OCI-LY1 (cell line): Measurements from ENCODE around the gene C11orf42.
A peak's percentile ranks its signal among the peaks of the same experiment; 100 is the strongest.

ENCODE experiments used
- H2AFZ ChIP-seq: fragments of 200-600 bp; sonication (generic), shearing (Covaris generic); 2 replicates; pipeline ENCODE4 v1.6.0; 2014; ENCODE audit warnings: antibody characterized with exemption, mild to moderate bottlenecking, low read length
- H3F3A ChIP-seq: fragments of 200-600 bp; sonication (generic), shearing (Covaris generic); 2 replicates; pipeline ENCODE4 v1.6.0; 2014; ENCODE audit warnings: mild to moderate bottlenecking, antibody characterized with exemption, low read length, moderate library complexity; ENCODE audit not compliant: insufficient read depth
- H3K27ac ChIP-seq: fragments of 200-600 bp; sonication (generic); 2 replicates; pipeline ENCODE4 v1.5.1; 2014; ENCODE audit warnings: low read length, mixed run types, mild to moderate bottlenecking, low read depth; ENCODE audit not compliant: poor library complexity, severe bottlenecking
- H3K27me3 ChIP-seq: fragments of 200-600 bp; sonication (generic); 2 replicates; pipeline ENCODE4 v1.6.0; 2014; ENCODE audit warnings: antibody characterized with exemption, mild to moderate bottlenecking, low read length, moderate library complexity; ENCODE audit not compliant: insufficient read depth
- H3K36me3 ChIP-seq: fragments of 200-600 bp; sonication (generic); 2 replicates; pipeline ENCODE4 v1.6.1; 2014; ENCODE audit warnings: mild to moderate bottlenecking, antibody characterized with exemption, low read length, moderate library complexity, mixed read lengths; ENCODE audit not compliant: insufficient read depth
- H3K4me1 ChIP-seq: fragments of 200-600 bp; sonication (generic); 2 replicates; pipeline ENCODE4 v1.5.1; 2014; ENCODE audit warnings: mild to moderate bottlenecking, low read length, moderate library complexity; ENCODE audit not compliant: insufficient read depth, severe bottlenecking
- H3K4me2 ChIP-seq: fragments of 200-600 bp; sonication (generic), shearing (Covaris generic); 2 replicates; pipeline ENCODE4 v1.6.1; 2014; ENCODE audit warnings: low read length
- H3K4me3 ChIP-seq: fragments of 200-600 bp; sonication (generic); 2 replicates; pipeline ENCODE4 v1.5.1; 2014; ENCODE audit warnings: low read length, low read depth, mild to moderate bottlenecking, mixed read lengths; ENCODE audit not compliant: poor library complexity, severe bottlenecking
- H3K79me2 ChIP-seq: fragments of 200-600 bp; shearing (Covaris generic); 2 replicates; pipeline ENCODE4 v1.6.1; 2016; ENCODE audit warnings: mixed run types, low read length, mixed read lengths; ENCODE audit not compliant: insufficient read depth
- H3K9ac ChIP-seq: fragments of 200-600 bp; sonication (generic), shearing (Covaris generic); 2 replicates; pipeline ENCODE4 v1.6.1; 2014; ENCODE audit warnings: mild to moderate bottlenecking, low read length, mixed read lengths
- H3K9me2 ChIP-seq: fragments of 200-600 bp; sonication (generic), shearing (Covaris generic); 2 replicates; pipeline ENCODE4 v1.6.1; 2014; ENCODE audit warnings: low read depth, mild to moderate bottlenecking, low read length, mixed read lengths
- H3K9me3 ChIP-seq: fragments of 200-600 bp; shearing (Covaris generic); 2 replicates; pipeline ENCODE4 v1.6.1; 2014; ENCODE audit warnings: low read length, mixed read lengths
- H4K20me1 ChIP-seq: fragments of 200-600 bp; sonication (generic), shearing (Covaris generic); 2 replicates; pipeline ENCODE4 v1.6.0; 2016; ENCODE audit warnings: mild to moderate bottlenecking, low read length; ENCODE audit not compliant: insufficient read depth
- EZH2 ChIP-seq: fragments of 200-600 bp; sonication (generic), shearing (Covaris generic); IDR thresholded peaks from 2 replicates; pipeline ENCODE4 v1.8.0; 2017; ENCODE audit warnings: borderline replicate concordance, mixed run types, mild to moderate bottlenecking, antibody characterized with exemption, low read length, moderate library complexity, mixed read lengths
- TF ChIP-seq, protein P1 (sequence below): fragments of 200-600 bp; sonication (generic), shearing (Covaris generic); IDR thresholded peaks from 2 replicates; pipeline ENCODE4 v1.5.1; 2017; ENCODE audit warnings: mild to moderate bottlenecking, antibody characterized with exemption, low read length, moderate library complexity, mixed read lengths

Gene C11orf42

DNA sequence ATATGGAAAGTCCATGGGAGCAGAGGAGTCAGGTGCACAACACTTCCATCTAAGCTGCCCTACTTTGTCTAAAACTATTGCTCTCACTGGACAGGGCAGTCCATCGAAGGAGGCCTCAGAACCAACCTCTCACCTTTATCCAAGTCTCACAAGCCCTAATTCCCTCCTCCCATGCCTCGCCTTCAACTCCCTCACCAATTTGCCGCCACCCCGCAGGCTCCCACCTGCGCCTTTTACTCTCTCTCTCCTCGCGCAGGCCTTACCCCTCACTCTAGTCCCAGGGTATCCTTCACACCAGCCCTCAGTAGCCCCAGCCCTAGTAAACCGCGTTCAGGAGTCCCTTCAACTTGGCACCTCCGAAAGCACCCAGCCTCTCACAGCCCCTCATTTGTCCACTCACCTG is 28.6 kb downstream of the C11orf42 start:
- Histone ChIP-seq H3K36me3 (no peaks in the 10 kb centered on the region), H3K9me3 (no peaks in the 10 kb centered on the region), H3F3A (no peaks in the 10 kb centered on the region), H4K20me1 (no peaks in the 10 kb centered on the region), H3K4me3 (peak overlapping the region; percentile 93), H3K27ac (no peak overlapping the region), H3K79me2 (peaks cover 20% of the 10 kb centered on the region), H3K9me2 (no peaks in the 10 kb centered on the region), H3K4me1 (peaks cover 32% of the 10 kb centered on the region), H2AFZ (no peak overlapping the region; the same call in 1 of the 2 replicates), H3K9ac (peak overlapping the region; percentile 89), H3K4me2 (peak overlapping the region; percentile 94), H3K27me3 (no peaks in the 10 kb centered on the region)
- TF ChIP-seq, protein P1, sequence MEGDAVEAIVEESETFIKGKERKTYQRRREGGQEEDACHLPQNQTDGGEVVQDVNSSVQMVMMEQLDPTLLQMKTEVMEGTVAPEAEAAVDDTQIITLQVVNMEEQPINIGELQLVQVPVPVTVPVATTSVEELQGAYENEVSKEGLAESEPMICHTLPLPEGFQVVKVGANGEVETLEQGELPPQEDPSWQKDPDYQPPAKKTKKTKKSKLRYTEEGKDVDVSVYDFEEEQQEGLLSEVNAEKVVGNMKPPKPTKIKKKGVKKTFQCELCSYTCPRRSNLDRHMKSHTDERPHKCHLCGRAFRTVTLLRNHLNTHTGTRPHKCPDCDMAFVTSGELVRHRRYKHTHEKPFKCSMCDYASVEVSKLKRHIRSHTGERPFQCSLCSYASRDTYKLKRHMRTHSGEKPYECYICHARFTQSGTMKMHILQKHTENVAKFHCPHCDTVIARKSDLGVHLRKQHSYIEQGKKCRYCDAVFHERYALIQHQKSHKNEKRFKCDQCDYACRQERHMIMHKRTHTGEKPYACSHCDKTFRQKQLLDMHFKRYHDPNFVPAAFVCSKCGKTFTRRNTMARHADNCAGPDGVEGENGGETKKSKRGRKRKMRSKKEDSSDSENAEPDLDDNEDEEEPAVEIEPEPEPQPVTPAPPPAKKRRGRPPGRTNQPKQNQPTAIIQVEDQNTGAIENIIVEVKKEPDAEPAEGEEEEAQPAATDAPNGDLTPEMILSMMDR, result no peak
- TF ChIP-seq EZH2, result no peak

DNA sequence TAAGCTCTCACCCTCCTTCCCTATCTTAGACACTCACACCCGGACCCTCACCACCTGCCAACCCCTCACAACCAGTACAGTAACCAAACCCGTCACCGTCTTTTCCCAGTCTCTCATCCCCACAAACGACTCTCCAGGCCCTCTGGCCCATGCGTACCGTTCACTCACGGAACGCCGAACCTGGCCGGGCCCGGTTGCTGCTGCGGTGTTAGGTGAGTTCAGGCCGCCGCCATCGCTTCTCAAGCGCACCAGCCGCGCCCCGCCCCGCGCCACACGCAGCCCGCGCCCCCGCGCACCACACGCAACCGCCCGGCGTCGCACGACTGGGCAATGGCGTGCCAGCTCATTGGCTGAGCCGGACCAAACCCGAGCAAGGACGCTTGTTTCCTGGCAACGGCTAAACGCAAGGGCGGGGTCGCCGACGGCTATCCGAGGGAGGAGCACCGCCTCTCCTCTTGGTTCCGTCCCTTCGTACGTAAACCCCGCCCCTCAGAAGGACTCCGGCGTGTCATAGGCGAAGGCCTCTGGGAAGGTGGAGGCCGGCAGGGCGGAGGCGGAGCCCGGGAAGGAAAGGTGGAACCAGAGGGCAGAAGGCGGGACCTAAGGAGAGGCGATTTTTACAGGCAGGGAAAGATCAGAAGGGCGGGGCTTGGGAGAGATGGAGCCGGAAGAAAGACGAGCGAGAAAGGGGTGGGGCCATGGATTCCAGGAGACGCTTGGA is 29.2 kb downstream of the C11orf42 start, which contains the start of gene FHIP1B:
FHIP1B (minus strand) TSS at position 250 of the 721 bp plus-strand sequence. CDS start 10,120 bp downstream, outside the sequence.
- Histone ChIP-seq H4K20me1 (no peaks in the 10 kb centered on the region), H3K27ac (no peak within 1 kb of the TSS), H3K4me1 (peaks cover 32% of the 10 kb centered on the region), H3K27me3 (no peaks in the 10 kb centered on the region), H3F3A (no peaks in the 10 kb centered on the region), H3K9me3 (no peaks in the 10 kb centered on the region), H3K9ac (peak within 1 kb of the TSS; percentile 89), H3K36me3 (no peaks in the 10 kb centered on the region), H3K9me2 (no peaks in the 10 kb centered on the region), H2AFZ (peak within 1 kb of the TSS; percentile 77; the same call in 1 of the 2 replicates), H3K79me2 (peaks cover 15% of the 10 kb centered on the region), H3K4me2 (peak within 1 kb of the TSS; percentile 94), H3K4me3 (peak within 1 kb of the TSS; percentile 93)
- no peak for TF ChIP-seq EZH2

DNA sequence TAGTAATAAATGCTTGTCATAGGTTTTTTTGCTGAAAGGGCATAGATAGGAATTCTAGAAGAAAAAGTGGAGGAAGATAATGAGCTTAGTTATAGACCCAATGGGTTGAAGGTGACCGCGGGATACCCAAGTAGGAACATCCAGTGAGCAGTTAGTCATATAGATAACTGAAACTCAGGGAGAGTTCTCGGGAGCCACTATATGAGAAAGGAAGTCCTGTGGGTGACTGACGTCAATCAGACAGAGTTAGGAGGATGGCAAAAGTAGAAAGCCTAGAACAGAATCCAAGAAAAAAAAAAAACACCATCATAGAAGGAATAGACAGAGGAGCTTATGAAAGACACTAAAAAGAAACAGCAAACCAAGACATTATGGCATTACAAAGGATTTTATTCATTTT is 31.9 kb downstream of the C11orf42 start:
- TF ChIP-seq, protein P1, result no peak
- TF ChIP-seq EZH2, result no peak
- Histone ChIP-seq H3K36me3 (no peaks in the 10 kb centered on the region), H3K79me2 (peaks cover 14% of the 10 kb centered on the region), H4K20me1 (no peaks in the 10 kb centered on the region), H3F3A (no peaks in the 10 kb centered on the region), H2AFZ (no peak overlapping the region), H3K27ac (no peak overlapping the region), H3K4me1 (peaks cover 21% of the 10 kb centered on the region), H3K9me3 (no peaks in the 10 kb centered on the region), H3K4me3 (no peak overlapping the region), H3K9ac (no peak overlapping the region), H3K4me2 (no peak overlapping the region), H3K27me3 (no peaks in the 10 kb centered on the region), H3K9me2 (no peaks in the 10 kb centered on the region)
